ENCODE data around the gene NPR1. TPM values are rescaled to one million over a fixed set of nuclear protein-coding genes. Genes with fewer than 3 reads are reported as not detected.
A peak's percentile ranks its signal among the peaks of the same experiment; 100 is the strongest.
"Not testable (repeated sequence)": the region's sequence is repeated elsewhere in the genome, so short reads cannot be mapped to it uniquely, and the experiment has no call there.

Gene NPR1
- total RNA-seq, result not detected

DNA sequence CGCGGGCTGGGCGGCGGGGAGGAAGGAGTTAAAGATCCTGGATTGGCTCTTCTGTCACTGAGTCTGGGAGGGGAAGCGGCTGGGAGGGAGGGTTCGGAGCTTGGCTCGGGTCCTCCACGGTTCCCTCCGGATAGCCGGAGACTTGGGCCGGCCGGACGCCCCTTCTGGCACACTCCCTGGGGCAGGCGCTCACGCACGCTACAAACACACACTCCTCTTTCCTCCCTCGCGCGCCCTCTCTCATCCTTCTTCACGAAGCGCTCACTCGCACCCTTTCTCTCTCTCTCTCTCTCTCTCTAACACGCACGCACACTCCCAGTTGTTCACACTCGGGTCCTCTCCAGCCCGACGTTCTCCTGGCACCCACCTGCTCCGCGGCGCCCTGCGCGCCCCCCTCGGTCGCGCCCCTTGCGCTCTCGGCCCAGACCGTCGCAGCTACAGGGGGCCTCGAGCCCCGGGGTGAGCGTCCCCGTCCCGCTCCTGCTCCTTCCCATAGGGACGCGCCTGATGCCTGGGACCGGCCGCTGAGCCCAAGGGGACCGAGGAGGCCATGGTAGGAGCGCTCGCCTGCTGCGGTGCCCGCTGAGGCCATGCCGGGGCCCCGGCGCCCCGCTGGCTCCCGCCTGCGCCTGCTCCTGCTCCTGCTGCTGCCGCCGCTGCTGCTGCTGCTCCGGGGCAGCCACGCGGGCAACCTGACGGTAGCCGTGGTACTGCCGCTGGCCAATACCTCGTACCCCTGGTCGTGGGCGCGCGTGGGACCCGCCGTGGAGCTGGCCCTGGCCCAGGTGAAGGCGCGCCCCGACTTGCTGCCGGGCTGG, at the start of gene NPR1:
TSS of gene NPR1 (plus strand) at position 170 of the 818 bp plus-strand sequence. CDS start at position 591, 421 bp downstream.
- Mint-ChIP-seq H3K4me3 (peak within 1 kb of the TSS; percentile 85), H3K27ac (peak within 1 kb of the TSS in 1 of 2 donors; percentile 2), H3K4me1 (ENCODE audit: low read depth in 2 of 2) (peaks cover 21 to 22% of the 10 kb centered on the region in 2 donors), H3K36me3 (no peaks in the 10 kb centered on the region), H3K27me3 (peaks cover 49 to 50% of the 10 kb centered on the region in 2 donors), H3K9me3 (no peaks in the 10 kb centered on the region)
- ATAC-seq (peak; percentile 33 to 37), DNase-seq (ENCODE audit: low spot score) (no peak)

DNA sequence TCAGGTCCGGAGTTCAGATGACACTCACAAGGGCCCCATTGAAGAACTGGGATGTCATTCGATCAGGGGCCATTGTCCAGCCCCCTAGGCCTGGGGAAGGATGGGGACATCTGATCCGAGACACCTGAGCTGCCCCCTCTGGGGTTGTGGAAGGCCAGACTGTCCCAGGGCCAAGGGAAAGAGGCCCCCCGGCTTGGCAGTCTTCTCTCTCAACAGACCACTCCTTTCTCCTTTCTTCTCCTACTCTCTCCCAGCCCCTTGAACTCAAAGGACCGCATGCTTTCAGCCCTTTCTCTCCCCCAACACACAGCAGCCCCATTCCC, 49.2 kb upstream of the NPR1 start:
- ATAC-seq, result no peak
- no peak overlapping the region for H3K27ac Mint-ChIP-seq
- no peak overlapping the region for H3K4me3 Mint-ChIP-seq
- peaks cover 0 to 8% of the 10 kb centered on the region in 2 donors for H3K27me3 Mint-ChIP-seq
- no peak for DNase-seq (ENCODE audit: low spot score)
- H3K36me3 Mint-ChIP-seq, result peaks cover 5% of the 10 kb centered on the region
- peaks cover 20 to 29% of the 10 kb centered on the region in 2 donors for H3K4me1 Mint-ChIP-seq (ENCODE audit: low read depth in 2 of 2)
- H3K9me3 Mint-ChIP-seq, result no peaks in the 10 kb centered on the region

DNA sequence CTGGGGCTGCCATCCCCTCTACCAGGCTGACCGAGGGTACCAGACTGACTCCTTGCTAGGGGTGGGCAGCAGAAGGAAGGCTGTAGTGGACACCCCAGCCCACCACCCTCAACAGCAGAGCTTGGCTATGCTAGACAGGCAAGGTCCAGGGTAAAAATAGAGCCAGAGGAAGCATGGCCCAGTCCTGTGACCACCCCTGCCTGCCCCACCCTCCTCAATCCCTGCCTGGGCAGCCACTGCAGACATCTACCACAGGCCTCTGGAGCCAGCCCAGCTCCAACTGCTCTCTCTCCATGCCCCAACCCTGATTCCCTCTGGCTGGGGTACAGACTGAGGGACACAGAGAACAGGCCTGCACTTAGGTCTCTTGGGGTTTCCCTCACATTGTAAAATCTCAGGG, 48.5 kb upstream of the NPR1 start:
- no peaks in the 10 kb centered on the region for H3K9me3 Mint-ChIP-seq
- DNase-seq (ENCODE audit: low spot score) (no peak), ATAC-seq (no peak)
- peaks cover 23 to 31% of the 10 kb centered on the region in 2 donors for H3K4me1 Mint-ChIP-seq (ENCODE audit: low read depth in 2 of 2)
- no peak overlapping the region for H3K4me3 Mint-ChIP-seq
- H3K27ac Mint-ChIP-seq, result no peak overlapping the region
- peaks cover 9% of the 10 kb centered on the region for H3K36me3 Mint-ChIP-seq
- H3K27me3 Mint-ChIP-seq, result peaks cover 0 to 8% of the 10 kb centered on the region in 2 donors

GRCh38 chr1:153630384-153630783, 48.1 kb upstream of the NPR1 start:
- Mint-ChIP-seq H3K4me1 (ENCODE audit: low read depth in 2 of 2) (peaks cover 23 to 31% of the 10 kb centered on the region in 2 donors), H3K27me3 (peaks cover 0 to 8% of the 10 kb centered on the region in 2 donors), H3K4me3 (no peak overlapping the region), H3K27ac (no peak overlapping the region), H3K9me3 (no peaks in the 10 kb centered on the region), H3K36me3 (peaks cover 9% of the 10 kb centered on the region)
- DNase-seq (ENCODE audit: low spot score) (no peak), ATAC-seq (no peak)

GRCh38 chr1:153631047-153632022, 47.2 kb upstream of the NPR1 start:
- no peak for DNase-seq (ENCODE audit: low spot score)
- H3K9me3 Mint-ChIP-seq, result no peaks in the 10 kb centered on the region
- peaks cover 23 to 29% of the 10 kb centered on the region in 2 donors for H3K4me1 Mint-ChIP-seq (ENCODE audit: low read depth in 2 of 2)
- no peak for ATAC-seq
- peaks cover 9% of the 10 kb centered on the region for H3K36me3 Mint-ChIP-seq
- H3K4me3 Mint-ChIP-seq, result no peak overlapping the region
- H3K27ac Mint-ChIP-seq, result peak overlapping the region in 1 of 2 donors; percentile 21
- H3K27me3 Mint-ChIP-seq, result peaks cover 0 to 5% of the 10 kb centered on the region in 2 donors

DNA sequence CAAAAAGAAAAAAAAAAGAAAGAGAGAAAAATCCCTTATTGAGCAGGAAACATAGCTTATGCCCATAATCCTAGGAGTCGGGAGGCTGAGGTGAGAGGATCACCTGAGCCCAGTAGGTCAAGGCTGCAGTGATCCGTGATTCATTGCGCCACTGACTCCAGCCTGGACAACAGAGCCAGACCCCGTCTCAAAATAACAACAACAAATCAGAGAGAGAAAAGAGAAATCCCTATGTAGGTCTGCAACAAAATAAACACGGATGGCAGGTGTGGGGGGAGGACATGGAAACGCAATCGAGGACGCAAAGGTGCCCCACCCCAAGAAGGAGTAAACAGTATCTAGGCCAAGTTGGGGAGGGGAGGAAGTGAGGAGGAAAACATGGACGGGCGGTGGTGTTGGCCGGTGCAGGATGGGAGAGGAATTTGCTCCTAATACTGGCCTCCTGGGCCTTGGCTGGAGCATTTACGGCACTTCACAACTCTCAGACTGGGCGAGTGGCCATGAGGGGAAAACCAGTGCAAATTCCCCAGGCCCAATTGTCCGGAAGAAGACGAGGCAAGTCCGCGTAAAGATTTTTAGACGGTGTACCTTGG, 45.2 kb upstream of the NPR1 start:
- DNase-seq (ENCODE audit: low spot score) (no peak), ATAC-seq (no peak)
- Mint-ChIP-seq H3K27ac (peak overlapping the region; percentile 99), H3K27me3 (no peaks in the 10 kb centered on the region), H3K4me3 (peak overlapping the region; percentile 100), H3K4me1 (ENCODE audit: low read depth in 2 of 2) (peaks cover 31 to 36% of the 10 kb centered on the region in 2 donors), H3K9me3 (no peaks in the 10 kb centered on the region), H3K36me3 (peaks cover 23% of the 10 kb centered on the region)

- DNase-seq (ENCODE audit: low spot score), result peak; percentile 95
- Mint-ChIP-seq H3K9me3 (no peaks in the 10 kb centered on the region), H3K4me1 (ENCODE audit: low read depth in 2 of 2) (peaks cover 31 to 36% of the 10 kb centered on the region in 2 donors), H3K36me3 (peaks cover 23% of the 10 kb centered on the region), H3K4me3 (peak within 1 kb of the TSS; percentile 100), H3K27ac (peak within 1 kb of the TSS; percentile 99), H3K27me3 (no peaks in the 10 kb centered on the region)
- peak; percentile 95 to 96 for ATAC-seq
Measured at GRCh38 chr1:153633754-153634665, 44.5 kb upstream of the NPR1 start, which contains the start of gene CHTOP. Gene CHTOP (plus strand): TSS chr1:153634066. CDS start chr1:153636589, 2,523 bp downstream.

DNA sequence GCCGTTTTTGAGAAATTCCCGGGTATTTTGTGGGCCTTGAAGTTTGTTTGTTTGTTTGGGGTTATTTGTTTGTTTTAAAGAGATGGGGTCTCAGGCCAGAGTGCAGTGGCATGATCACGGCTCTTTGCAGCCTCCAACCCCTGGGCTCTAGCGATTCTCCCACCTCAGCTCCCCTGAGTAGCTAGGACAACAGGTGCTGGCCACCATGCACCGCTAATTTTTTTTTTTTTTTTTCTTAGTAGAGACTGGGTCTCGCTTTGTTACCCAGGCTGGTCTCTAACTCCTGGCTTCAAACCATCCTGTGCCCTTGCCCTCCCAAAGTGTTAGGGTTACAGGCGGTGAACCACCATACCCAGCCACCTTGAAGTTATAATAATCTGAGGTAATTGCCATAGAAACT, 42.6 kb upstream of the NPR1 start:
- peaks cover 32 to 36% of the 10 kb centered on the region in 2 donors for H3K4me1 Mint-ChIP-seq (ENCODE audit: low read depth in 2 of 2)
- ATAC-seq, result no peak

GRCh38 chr1:153636312-153636711, 42.2 kb upstream of the NPR1 start:
- no peaks in the 10 kb centered on the region for H3K9me3 Mint-ChIP-seq
- H3K36me3 Mint-ChIP-seq, result peaks cover 28% of the 10 kb centered on the region
- peak overlapping the region; percentile 50 to 53 for H3K27ac Mint-ChIP-seq
- ATAC-seq (no peak), DNase-seq (ENCODE audit: low spot score) (no peak)
- peak overlapping the region; percentile 100 for H3K4me3 Mint-ChIP-seq
- peaks cover 35 to 40% of the 10 kb centered on the region in 2 donors for H3K4me1 Mint-ChIP-seq (ENCODE audit: low read depth in 2 of 2)
- no peaks in the 10 kb centered on the region for H3K27me3 Mint-ChIP-seq

More for the DNA sequence above, 42.6 kb upstream of the NPR1 start:
- peak overlapping the region; percentile 100 for H3K4me3 Mint-ChIP-seq
- H3K9me3 Mint-ChIP-seq, result no peaks in the 10 kb centered on the region
- H3K27ac Mint-ChIP-seq, result peak overlapping the region; percentile 53 to 99
- H3K27me3 Mint-ChIP-seq, result no peaks in the 10 kb centered on the region
- peaks cover 24% of the 10 kb centered on the region for H3K36me3 Mint-ChIP-seq
- no peak for DNase-seq (ENCODE audit: low spot score)

DNA sequence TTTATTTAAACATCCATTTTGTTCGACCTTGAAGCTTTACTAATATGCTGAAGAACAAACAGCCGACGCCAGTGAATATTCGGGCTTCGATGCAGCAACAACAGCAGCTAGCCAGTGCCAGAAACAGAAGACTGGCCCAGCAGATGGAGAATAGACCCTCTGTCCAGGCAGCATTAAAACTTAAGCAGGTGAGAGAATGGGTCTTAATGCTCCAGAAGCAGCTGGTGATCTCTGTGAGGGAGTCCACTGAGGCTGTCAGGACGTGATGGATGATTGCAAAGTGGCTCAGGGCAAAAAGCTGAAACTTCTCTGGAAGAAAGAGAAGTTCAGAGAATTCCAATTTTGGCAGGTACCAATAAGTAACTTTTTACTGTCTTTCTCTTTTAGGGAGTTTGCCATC, 40.2 kb upstream of the NPR1 start:
- Mint-ChIP-seq H3K36me3 (peaks cover 42% of the 10 kb centered on the region), H3K9me3 (no peaks in the 10 kb centered on the region), H3K4me3 (no peak overlapping the region), H3K4me1 (ENCODE audit: low read depth in 2 of 2) (peaks cover 32 to 46% of the 10 kb centered on the region in 2 donors), H3K27ac (peak overlapping the region; percentile 3 to 42), H3K27me3 (no peaks in the 10 kb centered on the region)
- ATAC-seq (no peak), DNase-seq (ENCODE audit: low spot score) (no peak)

GRCh38 chr1:153639280-153639679, 39.2 kb upstream of the NPR1 start:
- no peak for DNase-seq (ENCODE audit: low spot score)
- ATAC-seq, result no peak
- H3K4me3 Mint-ChIP-seq, result no peak overlapping the region
- H3K27me3 Mint-ChIP-seq, result no peaks in the 10 kb centered on the region
- peaks cover 47% of the 10 kb centered on the region for H3K36me3 Mint-ChIP-seq
- H3K9me3 Mint-ChIP-seq, result no peaks in the 10 kb centered on the region
- H3K27ac Mint-ChIP-seq, result no peak overlapping the region
- peaks cover 30 to 44% of the 10 kb centered on the region in 2 donors for H3K4me1 Mint-ChIP-seq (ENCODE audit: low read depth in 2 of 2)

GRCh38 chr1:153640213-153640612, 38.3 kb upstream of the NPR1 start:
- Mint-ChIP-seq H3K36me3 (peaks cover 48% of the 10 kb centered on the region), H3K4me1 (ENCODE audit: low read depth in 2 of 2) (peaks cover 30 to 40% of the 10 kb centered on the region in 2 donors)
- DNase-seq (ENCODE audit: low spot score); H3K27me3 Mint-ChIP-seq; H3K27ac Mint-ChIP-seq; H3K9me3 Mint-ChIP-seq; ATAC-seq; H3K4me3 Mint-ChIP-seq: not testable (repeated sequence)

All from natural killer cell treated with Interleukin-12 subunit alpha and Interleukin-12 subunit beta and Interleukin-15 and Interleukin-18, amount 100 ng/mL, for 72 hours (primary cell).